ENCODE measurements around the gene XYLT1.
"Not testable (repeated sequence)": the region's sequence is repeated elsewhere in the genome, so short reads cannot be mapped to it uniquely, and the experiment has no call there.

Gene XYLT1

DNA sequence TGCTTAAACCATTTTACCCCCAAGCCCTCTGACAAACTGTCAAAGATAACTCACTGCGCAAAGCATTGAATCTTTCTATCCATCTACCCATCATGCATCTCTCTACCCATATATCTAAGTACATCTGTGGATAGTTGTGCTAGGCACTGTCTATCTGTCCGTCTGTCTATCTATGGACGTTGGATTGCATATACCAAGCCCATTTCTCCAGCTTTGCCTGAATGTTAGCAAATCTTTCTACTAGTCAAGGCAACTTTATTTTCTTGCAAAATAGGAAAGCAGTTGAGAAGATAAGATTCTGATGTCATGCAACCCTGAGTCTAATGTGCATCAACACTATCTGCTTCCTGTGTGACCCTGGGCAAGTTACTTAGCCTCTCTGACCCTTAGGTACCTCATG lies 117.2 kb downstream of the XYLT1 start:
- no peak for DNase-seq

DNA sequence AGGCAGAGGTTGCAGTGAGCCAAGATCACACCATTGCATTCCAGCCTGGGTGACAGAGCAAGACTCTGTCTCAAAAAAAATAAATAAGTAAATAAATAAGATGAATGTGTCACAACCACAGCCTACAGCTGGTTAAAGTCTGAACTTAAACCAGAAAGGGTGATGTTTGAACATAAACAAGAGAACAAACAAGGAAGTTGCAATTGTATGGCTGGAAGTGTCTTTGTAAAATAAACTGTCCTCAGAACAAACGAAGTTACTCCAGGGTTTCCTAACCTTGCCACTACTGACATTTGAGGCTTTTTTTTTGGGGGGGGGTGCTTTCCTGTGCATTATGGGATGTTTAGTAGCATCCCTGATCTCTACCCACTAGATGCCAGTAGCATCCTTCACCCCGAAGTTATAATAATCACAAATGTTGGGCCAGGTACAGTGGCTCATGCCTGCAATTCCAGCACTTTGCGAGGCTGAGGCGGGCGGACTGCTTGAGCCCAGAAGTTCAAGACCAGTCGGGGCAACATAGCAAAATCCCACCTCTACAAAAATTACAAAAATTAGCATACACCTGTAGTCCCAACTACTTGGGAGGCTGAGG lies 119.2 kb downstream of the XYLT1 start:
- DNase-seq = no peak

DNA sequence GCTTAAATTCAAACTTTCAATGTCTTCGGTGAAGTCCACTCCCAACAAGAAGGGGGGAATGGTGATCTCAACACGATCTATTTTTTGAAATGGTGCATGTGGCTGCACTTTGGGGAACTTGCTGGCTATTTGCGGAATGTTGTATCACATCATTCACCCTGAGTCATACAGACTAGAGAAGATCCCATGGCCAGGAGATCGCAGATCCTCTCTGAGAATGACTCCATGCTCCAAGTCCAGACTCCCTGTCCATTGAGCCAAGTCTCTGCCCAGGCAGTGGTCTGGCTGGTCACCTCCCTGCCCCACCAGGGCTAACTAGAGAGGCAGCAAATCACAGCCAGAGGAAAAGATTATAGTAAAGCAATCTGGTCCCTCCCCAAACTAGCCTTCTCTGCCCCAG lies 120.6 kb downstream of the XYLT1 start:
- DNase-seq = no peak

DNA sequence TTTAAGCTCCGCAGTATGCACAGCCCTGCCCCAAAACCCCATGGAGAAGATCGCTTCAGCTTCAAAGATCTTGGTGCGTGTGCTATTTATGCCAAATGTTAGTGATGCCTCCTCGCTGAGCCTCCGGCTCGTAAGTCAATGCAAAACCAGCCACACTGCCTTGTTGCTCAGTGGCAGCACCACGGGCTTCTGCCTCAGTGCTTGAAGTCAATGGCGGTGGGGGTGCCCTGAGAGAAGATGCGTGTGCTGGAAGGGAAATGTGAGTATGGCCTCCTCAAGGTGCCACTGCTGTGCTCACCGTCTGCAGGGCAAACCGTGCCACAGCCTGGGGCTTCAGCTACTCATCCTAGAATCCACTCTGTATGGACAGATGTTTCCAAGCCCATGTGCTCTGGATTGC lies 121.9 kb downstream of the XYLT1 start:
- DNase-seq = no peak

DNA sequence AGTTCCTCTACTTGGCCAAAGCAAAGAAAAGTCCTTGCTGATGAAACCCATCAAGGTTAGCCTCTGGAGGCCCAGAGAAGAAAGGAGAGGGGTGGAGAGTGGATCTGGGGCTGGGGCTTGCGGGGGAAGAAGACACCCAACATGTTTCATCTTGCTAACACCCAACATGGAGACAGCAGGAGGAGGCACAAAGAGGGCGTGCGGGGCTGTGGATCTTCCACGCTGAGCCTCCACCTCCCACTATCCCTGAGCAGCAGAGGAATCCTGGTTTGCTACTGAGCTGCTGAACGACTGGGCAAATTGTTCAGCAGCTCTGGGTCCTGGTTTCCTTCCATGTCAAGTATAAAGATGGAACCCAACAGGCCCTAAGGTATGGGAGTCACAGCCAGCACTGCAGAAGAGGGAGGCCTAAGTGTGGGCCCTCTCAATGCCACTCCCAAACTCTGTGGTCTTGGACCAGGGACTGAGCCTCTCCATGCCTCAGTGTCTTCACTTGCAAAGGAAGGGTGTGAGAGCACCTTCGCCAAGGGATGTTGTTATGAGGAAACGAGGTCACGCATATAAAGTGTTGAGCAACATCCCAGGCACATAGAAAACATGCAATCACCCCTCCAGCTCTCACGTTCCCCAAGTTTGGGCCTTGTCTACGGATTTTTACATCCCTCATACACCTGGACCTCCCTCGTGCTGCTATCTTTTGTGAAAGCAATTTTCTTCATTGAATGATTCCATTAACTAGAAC lies 122.5 kb downstream of the XYLT1 start:
- DNase-seq = no peak

DNA sequence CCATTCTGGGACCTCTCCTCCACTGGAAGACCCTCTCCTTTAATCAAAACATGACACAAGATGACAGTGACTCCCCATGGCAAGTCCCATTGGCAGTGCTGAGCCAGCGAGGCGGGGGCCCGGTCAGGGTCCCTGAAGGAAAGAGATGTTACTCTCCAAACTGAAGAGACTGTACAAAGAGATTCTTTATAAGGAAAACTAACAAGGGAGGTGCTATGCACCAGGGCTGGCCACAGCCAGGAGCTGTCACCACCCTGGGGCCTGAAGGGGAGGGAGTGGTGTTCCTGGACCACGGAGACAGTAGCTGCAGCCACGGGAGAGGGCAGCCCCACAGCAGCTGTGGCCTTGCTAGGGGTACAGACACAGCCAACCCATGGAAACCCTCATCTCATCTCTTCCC lies 123.1 kb downstream of the XYLT1 start:
- no peak for DNase-seq

DNA sequence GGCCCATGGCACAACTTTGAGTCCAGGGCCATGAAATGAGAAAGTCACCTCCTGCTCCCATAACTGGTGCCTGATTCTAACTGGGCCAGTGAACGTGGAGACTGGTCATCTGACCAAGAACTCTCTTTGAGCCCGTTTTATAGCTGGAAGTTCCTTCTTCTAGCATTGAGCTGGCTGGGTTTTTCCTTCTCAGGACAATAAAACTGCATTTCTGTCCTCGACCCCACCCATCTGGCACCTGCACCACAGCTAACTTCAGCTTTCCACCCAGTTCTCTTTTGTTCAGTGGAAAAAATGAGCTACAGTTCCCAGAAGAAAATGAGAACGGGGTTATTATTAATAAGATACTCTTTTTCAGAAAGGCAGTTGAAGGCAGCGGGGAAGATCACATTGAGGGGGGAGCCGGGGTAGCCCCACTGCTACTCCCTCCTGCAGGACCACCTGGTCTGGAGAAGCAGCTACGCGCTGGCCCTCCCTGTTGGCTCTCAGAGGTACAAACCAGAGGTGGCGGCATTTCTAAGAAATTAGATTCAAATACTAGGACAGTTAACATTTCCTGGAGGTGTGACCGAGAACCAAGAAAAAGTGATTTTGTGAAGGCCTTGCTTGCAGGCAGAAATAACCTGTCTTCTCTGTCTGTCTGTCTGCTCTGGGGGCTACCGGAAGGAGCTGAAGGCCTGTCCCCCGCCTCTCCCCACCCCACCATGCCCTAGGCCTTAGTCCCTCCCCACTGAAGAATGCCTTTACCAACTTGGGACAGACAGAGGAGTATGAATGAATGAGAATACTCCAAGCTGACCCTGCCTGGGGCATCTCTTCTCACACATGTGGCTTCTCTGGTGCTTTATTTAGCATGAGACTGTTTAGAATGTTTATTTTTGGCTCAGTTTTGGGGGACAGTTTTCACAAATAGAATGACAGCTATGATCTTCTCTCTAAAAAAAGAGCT lies 123.9 kb downstream of the XYLT1 start:
- DNase-seq = no peak

DNA sequence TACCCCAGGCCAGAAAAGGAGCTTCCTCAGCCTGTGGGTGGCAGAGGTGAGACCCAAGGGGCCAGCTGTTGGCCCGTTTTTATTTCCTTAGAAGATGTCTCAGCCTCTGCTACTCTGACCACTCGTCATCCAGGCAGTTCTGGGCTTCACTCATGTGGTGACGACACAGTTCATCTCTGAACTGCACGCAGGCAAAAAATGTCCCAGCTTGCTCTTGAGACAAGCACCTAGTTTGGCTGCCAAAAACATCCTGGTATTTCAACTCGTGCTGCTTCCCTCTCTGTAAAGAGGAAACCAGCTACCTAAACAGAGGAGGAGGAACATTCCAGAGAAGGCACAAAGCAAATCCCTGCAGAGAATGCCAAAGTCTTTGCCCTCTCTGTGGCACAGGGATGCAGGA lies 125.7 kb downstream of the XYLT1 start:
- DNase-seq = no peak

DNA sequence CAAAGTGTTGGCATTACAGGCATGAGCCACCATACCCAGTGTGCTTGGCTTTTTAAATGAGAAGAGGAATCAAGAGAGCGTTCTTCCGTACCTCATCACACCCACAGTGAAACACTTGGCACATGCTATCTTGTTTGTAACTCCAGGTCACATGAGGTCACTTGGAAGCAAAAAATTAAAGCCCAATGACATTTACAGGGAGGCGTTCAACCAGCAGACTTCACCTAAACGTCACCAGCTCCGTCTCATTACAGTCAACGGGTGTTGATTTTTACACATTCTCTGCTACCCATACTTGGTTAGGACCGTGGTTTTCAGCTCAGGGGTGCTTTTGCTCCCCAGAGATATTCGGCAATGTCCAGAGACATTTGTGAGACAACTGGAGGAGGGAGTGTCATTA lies 127.0 kb downstream of the XYLT1 start:
- DNase-seq = no peak

DNA sequence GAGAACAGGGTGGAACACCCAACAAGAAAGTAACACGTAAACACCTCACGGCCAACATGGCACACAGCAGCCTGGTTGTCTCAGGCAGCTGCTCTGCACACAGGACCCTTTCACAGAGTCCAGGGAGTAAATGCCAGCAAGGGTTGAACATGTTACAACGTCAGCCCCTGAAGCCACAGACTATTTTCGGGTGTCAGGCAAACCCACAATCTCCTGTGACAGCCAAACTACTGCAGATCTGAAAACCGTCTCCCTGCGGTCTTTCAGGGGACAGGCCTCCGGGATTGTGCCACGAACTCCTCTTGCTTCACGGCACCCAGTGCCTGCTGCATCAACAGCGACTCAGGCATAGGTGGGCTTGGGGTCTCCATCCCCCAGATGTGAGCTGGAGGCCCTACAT lies 127.7 kb downstream of the XYLT1 start:
- DNase-seq = peak; percentile 63

DNA sequence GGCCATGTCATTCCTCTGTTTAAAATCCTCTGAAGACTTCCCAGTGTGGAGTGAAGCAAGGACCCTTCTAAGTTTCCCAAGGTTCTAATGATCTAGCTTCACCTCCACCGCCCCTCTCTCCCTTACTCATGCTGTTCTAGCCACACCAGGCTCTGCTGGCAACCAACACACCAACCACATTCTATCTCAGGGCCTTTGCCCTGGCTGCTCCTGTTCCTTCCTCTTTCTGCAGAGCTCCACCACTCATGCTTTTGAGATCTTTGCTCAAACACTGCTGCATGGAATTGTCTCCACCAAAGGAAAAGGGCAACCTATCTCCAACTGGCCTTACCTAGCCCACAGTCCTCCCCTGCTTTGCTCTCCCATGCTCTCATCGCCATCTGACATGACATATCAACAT lies 128.7 kb downstream of the XYLT1 start:
- DNase-seq = no peak

DNA sequence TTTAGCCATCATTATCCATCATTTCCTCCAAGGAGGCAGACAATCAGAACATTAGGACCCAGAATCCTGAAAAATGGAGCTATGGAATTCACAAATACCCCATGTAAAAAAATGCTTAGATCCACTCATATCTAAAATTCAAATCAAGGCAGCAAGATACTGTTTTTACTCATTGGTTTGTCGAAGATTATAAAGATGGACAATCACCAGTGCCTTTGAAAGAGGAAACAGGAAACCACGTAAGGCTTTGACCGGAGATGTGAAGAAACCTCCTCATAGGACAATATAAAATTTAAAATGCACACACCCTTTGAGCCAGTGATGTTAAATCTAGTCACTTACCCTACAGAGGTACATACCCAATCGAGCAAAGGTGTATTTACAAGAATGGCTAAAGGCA lies 130.0 kb downstream of the XYLT1 start:
- DNase-seq = no peak

DNA sequence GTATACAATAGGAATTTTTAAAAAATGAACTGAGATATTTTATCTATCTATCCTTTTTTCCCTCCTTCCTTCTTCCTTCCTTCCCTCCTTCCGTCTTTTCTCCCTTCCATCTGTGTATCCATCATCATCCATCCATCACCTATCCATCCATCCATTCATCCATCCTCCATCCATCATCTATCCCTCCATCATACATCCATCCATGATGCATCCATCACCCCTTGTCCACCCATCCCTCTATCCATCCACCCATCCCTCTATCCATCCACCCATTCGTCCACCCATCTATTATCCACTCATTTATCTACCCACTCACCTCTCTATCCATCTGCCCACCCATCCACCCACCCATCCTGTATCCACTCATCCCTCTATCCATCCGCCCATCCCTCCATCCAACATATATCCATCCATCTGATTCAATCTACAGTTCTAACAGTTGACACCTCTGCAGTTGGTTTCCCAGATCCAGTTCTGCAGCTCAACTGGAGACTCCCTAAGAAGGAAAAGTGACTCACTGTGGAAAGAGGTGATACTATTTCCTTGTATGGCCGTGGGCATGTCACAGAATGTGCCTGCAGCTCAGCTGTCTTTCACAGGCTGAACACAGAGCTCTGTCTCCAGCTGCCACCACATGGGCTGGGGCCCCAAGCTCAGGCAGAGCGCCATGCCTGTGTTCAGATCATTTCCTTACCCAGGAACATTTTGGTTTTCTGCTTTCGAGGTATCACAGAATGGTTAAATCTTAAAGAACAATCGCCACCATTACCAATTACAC lies 130.8 kb downstream of the XYLT1 start:
- no peak for DNase-seq

DNA sequence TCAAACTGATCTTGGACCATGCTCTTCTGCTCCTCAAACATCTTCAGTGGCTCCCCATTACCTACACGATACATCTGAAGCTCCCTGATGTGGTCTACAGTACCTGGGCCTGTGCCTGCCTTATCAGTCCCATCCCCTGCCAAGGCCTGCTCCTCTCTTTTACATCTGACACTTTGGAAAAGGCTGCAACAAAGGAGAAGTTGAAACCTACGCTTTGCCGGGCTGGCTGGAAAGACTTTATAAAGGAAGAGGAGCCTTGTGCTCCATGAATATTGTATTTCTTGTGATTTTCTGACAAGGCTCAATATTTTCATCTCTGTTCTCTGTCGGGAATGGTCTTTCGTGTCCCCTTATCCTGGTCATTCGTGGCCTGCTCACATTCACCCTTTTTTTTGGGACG lies 132.5 kb downstream of the XYLT1 start:
- DNase-seq = no peak

DNA sequence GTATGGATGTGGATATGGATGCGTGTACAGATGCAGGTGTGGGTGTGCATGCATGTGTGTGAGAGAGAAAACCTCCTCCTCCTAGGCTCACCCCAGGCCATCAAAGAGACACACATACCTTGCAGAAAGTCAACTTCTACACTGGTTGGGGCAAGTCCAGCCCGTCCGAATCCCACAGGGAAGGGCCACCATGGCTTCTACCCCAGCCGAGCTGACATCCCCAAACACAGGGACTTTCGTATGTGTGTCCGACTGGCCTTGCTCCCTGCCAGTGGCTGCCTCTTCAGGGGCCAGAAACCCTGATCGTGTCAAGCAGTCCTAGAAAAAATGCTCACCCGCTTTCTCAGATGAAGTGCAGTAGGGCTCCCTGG lies 134.2 kb downstream of the XYLT1 start:
- no peak for DNase-seq

DNA sequence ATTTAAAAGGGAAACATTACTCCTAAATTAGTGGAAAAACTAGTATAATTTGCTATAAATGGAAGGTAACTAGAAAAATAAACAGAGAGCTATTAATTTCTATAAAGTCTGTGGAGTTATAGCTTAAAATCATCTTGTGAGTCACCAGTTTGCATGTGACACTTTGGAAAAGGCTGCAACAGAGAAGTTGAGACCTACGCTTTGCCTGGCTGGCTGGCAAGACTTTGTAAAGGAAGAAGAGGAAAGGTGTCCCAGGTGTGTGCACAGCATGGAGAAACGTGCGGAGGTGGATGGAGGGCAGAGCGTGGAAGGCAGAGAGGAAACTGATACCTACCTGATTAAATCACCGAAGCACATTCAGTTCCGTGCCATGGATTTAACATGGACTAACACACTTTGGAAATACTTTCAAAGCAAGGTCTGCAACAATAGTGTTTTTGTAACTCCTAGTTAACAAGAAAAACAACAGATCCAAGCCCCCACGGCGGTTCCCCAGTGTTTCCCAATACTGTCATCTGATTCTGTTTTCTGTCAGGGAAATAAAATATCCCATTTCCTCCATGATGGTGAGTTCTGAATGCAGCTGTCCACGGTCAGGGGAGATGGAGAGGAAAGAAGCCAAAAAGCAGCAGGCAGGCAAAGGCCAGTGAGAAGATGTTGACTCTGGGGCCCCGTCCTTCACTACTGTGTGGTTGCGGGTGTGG lies 134.8 kb downstream of the XYLT1 start:
- no peak for DNase-seq

DNA sequence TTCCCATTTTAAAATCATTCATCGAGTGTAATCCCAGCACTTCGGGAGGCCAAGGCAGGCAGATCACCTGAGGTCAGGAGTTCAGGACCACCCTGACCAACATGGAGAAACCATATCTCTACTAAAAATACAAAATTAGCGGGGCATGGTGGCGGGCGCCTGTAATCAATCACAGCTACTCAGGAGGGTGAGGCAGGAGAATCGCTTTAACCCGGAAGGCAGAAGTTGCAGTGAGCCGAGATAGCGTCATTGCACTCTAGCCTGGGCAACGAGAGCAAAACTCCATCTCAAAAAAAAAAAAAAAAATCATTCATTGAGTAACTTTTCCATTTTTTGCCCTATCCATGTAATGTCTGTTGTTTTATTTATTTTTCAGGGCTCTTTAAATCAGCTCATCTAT lies 135.4 kb downstream of the XYLT1 start:
- not testable (repeated sequence) for DNase-seq

DNA sequence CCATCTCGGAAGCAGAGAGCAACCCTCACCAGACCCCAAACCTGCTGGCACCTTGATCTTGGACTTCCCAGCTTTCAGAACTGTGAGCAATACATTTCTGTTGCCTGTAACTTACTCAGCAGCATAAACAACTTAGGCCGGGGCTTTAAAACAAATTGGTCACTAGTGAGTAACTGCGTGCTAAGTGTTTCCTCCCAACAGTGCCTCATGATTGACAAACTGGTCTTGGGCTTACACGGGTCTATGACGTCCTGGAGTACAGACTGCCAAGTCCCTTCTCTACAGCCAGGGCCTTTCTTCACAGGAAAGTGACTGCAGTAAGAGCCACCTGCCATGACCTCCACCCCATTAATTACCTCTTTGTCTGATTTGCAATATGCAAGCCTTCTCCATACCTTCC lies 136.7 kb downstream of the XYLT1 start:
- DNase-seq = no peak

DNA sequence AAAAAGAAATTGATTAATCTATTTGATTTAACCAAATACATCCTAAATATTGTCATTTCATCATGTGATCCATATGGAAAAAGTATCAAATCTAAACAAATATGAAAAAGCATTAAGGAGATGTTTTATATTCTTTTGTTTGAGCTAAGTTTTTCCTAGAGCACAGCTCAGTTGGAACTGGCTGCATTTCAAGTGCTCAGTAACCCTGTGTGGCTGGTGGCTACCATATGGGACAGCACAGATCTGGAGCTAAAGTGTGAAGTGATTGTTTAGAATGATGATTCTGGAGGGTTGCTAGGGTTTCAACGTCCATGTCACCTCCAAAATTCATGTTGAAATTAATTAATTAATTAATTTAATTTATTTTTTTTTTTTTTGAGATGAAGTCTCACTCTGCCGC lies 137.5 kb downstream of the XYLT1 start:
- no peak for DNase-seq

DNA sequence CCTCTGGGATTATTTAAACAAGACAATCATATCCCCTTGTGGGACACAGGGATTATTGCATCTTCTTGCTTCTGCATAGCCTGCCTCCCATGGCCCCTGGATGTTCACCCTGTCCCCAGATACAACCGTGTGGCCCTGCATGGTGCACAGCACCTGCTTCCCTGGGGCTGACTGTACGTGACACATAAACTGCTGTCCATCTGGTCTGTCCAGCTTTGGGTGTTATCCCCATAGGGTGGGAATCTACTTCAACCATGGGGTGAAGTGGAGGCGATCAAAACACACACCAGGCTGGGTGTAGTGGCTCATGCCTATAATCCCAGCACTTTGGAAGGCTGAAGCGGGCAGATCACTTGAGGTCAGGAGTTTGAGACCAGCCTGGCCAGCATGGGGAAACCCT lies 138.8 kb downstream of the XYLT1 start:
- no peak for DNase-seq

DNA sequence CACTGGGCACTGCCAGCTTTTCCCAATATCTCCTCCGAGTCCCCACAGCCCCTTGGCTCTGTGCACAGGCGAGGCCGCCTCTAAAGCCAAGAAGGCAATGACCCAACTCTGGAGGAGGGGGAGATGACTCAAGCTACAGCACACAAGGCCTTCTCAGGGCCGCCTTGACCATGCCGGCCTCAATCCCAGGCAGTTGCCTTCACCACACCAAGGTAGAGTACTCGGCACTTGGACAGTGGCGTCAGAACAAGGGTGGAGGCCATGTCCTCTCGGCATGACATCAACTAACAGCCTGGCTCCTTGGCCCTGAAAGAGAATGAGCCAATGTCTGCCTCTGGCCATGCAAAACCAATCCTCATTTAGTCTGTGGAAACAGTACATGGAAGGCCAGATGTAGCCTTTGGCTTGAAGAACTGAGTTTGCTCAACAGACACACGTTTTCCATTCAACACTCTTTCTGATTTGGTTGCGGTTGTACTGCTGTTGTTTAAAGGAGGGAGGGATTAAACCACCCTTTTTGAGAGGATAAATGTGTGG lies 139.6 kb downstream of the XYLT1 start:
- DNase-seq = no peak

DNA sequence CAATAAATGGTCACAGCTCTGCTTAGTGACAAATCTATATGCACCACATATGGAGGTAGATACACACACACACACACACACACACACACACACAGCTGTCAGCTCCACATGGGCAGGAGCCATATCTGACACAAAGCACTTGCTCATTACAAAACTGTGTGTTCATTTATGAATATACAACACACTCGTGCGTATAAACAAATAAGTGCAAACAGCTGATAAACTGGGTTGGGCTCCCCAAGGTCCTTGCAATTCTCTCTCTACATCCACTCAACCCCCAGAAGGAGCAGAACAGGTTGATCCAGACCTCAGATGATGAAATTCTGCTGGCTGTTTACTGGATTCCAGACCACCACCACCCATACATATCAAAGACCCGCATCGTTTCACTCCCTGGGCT lies 140.7 kb downstream of the XYLT1 start:
- DNase-seq = no peak
